Calu3 (cell line): ENCODE data around the gene RNF157. TPM values are rescaled to one million over a fixed set of nuclear protein-coding genes. Genes with fewer than 3 reads are reported as not detected.

Experiments used
- BruUV-seq: library from RNA; stranded (reverse); fragments of 400-500 nt; replicated peaks from 2 replicates; lab custom pipeline; 2021; lab: Mats Ljungman, UMichigan
- CTCF ChIA-PET: fragments of 300-600 bp; sonication (Branson Sonifier 250); formaldehyde crosslinking; loops from one replicate; lab custom pipeline; 2022; ENCODE audit warnings: antibody characterized with exemption; lab: Charles Lee
- DNase-seq: peaks from one replicate; pipeline ENCODE4 v3.0.0; 2022
- H3K27ac Mint-ChIP-seq: one replicate; pipeline ENCODE4 v1.8.0; 2022; ENCODE audit warnings: mixed read lengths; ENCODE audit not compliant: unreplicated experiment
- H3K27me3 Mint-ChIP-seq: one replicate; pipeline ENCODE4 v1.8.0; 2022; ENCODE audit warnings: mixed read lengths; ENCODE audit not compliant: unreplicated experiment
- H3K36me3 Mint-ChIP-seq: one replicate; pipeline ENCODE4 v1.8.0; 2022; ENCODE audit warnings: mild to moderate bottlenecking, moderate library complexity, mixed read lengths; ENCODE audit not compliant: insufficient read depth, unreplicated experiment
- H3K4me1 Mint-ChIP-seq: one replicate; pipeline ENCODE4 v1.8.0; 2022; ENCODE audit warnings: mild to moderate bottlenecking, low read depth, mixed read lengths; ENCODE audit not compliant: unreplicated experiment
- H3K4me3 Mint-ChIP-seq: one replicate; pipeline ENCODE4 v1.8.0; 2022; ENCODE audit warnings: mild to moderate bottlenecking, low read depth, moderate library complexity, mixed read lengths; ENCODE audit not compliant: unreplicated experiment
- H3K9me3 Mint-ChIP-seq: one replicate; pipeline ENCODE4 v1.8.0; 2022; ENCODE audit warnings: low read depth, mixed read lengths; ENCODE audit not compliant: unreplicated experiment
- intact Hi-C: fragments of 100-400 bp; cut with micrococcal nuclease; formaldehyde crosslinking; loops from one replicate; pipeline ENCODE4 v1.10.0; 2022; ENCODE audit not compliant: unreplicated experiment
- total RNA-seq: library from RNA; stranded (reverse); gene quantifications from 2 replicates; pipeline ENCODE4 v1.2.3, GENCODE V29; 2022
- TF ChIP-seq, protein P1 (sequence below): fragments of 200-600 bp; IDR thresholded peaks from one replicate; pipeline ENCODE4 v1.8.0; 2022; ENCODE audit warnings: antibody characterized with exemption; ENCODE audit not compliant: unreplicated experiment

The RNF157 gene
- total RNA-seq, 1 experiment from 2014 or later: 17.6 TPM

GRCh38 chr17:76166168-76166567 is 74.1 kb downstream of the RNF157 start:
- BruUV-seq: no TSS peak
- no peak overlapping the region for H3K27ac Mint-ChIP-seq
- no peak for DNase-seq
- H3K27me3 Mint-ChIP-seq: no peaks in the 10 kb centered on the region
- no peak overlapping the region for H3K4me3 Mint-ChIP-seq
- TF ChIP-seq, protein P1, sequence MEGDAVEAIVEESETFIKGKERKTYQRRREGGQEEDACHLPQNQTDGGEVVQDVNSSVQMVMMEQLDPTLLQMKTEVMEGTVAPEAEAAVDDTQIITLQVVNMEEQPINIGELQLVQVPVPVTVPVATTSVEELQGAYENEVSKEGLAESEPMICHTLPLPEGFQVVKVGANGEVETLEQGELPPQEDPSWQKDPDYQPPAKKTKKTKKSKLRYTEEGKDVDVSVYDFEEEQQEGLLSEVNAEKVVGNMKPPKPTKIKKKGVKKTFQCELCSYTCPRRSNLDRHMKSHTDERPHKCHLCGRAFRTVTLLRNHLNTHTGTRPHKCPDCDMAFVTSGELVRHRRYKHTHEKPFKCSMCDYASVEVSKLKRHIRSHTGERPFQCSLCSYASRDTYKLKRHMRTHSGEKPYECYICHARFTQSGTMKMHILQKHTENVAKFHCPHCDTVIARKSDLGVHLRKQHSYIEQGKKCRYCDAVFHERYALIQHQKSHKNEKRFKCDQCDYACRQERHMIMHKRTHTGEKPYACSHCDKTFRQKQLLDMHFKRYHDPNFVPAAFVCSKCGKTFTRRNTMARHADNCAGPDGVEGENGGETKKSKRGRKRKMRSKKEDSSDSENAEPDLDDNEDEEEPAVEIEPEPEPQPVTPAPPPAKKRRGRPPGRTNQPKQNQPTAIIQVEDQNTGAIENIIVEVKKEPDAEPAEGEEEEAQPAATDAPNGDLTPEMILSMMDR: no peak
- CTCF ChIA-PET: no interaction called here
- no peaks in the 10 kb centered on the region for H3K9me3 Mint-ChIP-seq
- intact Hi-C loops: no loop called here
- H3K4me1 Mint-ChIP-seq: no peaks in the 10 kb centered on the region
- H3K36me3 Mint-ChIP-seq: no peaks in the 10 kb centered on the region

GRCh38 chr17:76164331-76164730 is 76.0 kb downstream of the RNF157 start:
- intact Hi-C loops: no loop called here
- Mint-ChIP-seq H3K4me1 (no peaks in the 10 kb centered on the region), H3K9me3 (no peaks in the 10 kb centered on the region), H3K27ac (no peak overlapping the region), H3K27me3 (no peaks in the 10 kb centered on the region), H3K4me3 (no peak overlapping the region), H3K36me3 (peaks cover 2% of the 10 kb centered on the region)
- CTCF ChIA-PET: no interaction called here
- BruUV-seq: no TSS peak
- no peak for DNase-seq
- TF ChIP-seq, protein P1: no peak

GRCh38 chr17:76163919-76164318 is 76.4 kb downstream of the RNF157 start:
- TF ChIP-seq, protein P1: no peak
- intact Hi-C loops: no loop called here
- Mint-ChIP-seq H3K27ac (no peak overlapping the region), H3K36me3 (peaks cover 4% of the 10 kb centered on the region), H3K4me1 (no peaks in the 10 kb centered on the region), H3K27me3 (no peaks in the 10 kb centered on the region), H3K4me3 (no peak overlapping the region), H3K9me3 (no peaks in the 10 kb centered on the region)
- no peak for DNase-seq
- CTCF ChIA-PET: no interaction called here
- no TSS peak for BruUV-seq

DNA sequence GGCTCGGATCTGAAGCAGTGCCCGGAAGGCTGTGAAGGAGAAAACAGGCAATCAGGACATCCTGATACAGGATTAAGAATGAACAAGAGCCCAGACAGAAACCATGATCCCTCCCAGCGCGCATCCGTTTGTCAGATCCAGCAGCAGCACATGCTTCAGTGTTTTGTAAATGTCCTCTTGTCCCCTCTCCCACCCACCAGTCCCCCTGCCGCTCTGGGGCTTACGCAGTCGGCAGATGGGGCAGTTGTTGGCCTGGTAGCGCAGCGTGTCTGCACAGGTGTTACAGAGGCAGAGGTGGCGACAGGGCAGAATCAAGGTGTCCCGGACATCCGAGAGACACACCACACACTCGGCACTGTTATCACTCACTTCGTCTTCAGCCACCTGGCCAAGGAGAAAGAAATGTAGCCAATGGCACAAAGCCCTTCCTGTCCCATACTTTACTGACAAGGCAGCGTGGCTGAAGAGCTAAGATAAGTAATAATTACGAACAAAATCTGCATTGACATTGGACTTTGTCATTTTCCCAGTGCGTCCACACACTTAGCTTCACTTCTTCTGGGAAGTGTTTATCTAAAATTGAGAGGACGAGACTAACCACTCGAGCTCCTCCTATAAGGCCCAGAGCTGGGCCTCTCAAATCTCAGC is 78.5 kb downstream of the RNF157 start:
- H3K4me3 Mint-ChIP-seq: no peak overlapping the region
- no peaks in the 10 kb centered on the region for H3K9me3 Mint-ChIP-seq
- H3K27me3 Mint-ChIP-seq: no peaks in the 10 kb centered on the region
- no peaks in the 10 kb centered on the region for H3K4me1 Mint-ChIP-seq
- TF ChIP-seq, protein P1: no peak
- CTCF ChIA-PET: no interaction called here
- intact Hi-C loops: no loop called here
- peaks cover 10% of the 10 kb centered on the region for H3K36me3 Mint-ChIP-seq
- no TSS peak for BruUV-seq
- no peak for DNase-seq
- no peak overlapping the region for H3K27ac Mint-ChIP-seq
